SK-N-SH treated with all-trans-retinoic acid at 6 μM for 48 hours (cell line): Measurements from ENCODE around the gene CTLA4.

Source experiments
- ATAC-seq: fragments of 200-7000 bp; cut with Tn5 transposase; 3 replicates; pipeline ENCODE4 v1.9.1; 2020; ENCODE audit warnings: mild to moderate bottlenecking, moderate library complexity
- ARNTL ChIP-seq: fragments of 450-650 bp; formaldehyde crosslinking; IDR thresholded peaks from 2 replicates; pipeline ENCODE4 v1.5.0; 2020; ENCODE audit warnings: low read depth, mild to moderate bottlenecking, moderate library complexity, borderline replicate concordance
- ESRRG ChIP-seq: fragments of 250-450 bp; sonication (Bioruptor Pico); IDR thresholded peaks from 2 replicates; pipeline ENCODE4 v1.6.1; 2021; ENCODE audit warnings: mild to moderate bottlenecking
- GLIS3 ChIP-seq: fragments of 250-450 bp; sonication (Bioruptor Pico); IDR thresholded peaks from 2 replicates; pipeline ENCODE4 v1.5.0; 2020; ENCODE audit warnings: mild to moderate bottlenecking, moderate library complexity
- ISL1 ChIP-seq: fragments of 250-450 bp; sonication (Bioruptor Pico); IDR thresholded peaks from 2 replicates; pipeline ENCODE4 v2.1.2; 2022; ENCODE audit warnings: mild to moderate bottlenecking, moderate library complexity
- OSR1 ChIP-seq: fragments of 250-450 bp; sonication (Bioruptor Pico); IDR thresholded peaks from 2 replicates; pipeline ENCODE4 v1.8.0; 2022; ENCODE audit warnings: moderate library complexity, mild to moderate bottlenecking, inconsistent platforms
- POU6F1 ChIP-seq: fragments of 250-450 bp; sonication (Bioruptor Pico); IDR thresholded peaks from 2 replicates; pipeline ENCODE4 v1.8.0; 2021; ENCODE audit warnings: low read depth, mild to moderate bottlenecking, moderate library complexity, borderline replicate concordance
- PPARA ChIP-seq: fragments of 250-450 bp; sonication (Bioruptor Pico); IDR thresholded peaks from 2 replicates; pipeline ENCODE4 v1.5.0; 2020; ENCODE audit warnings: mild to moderate bottlenecking, borderline replicate concordance
- RARB ChIP-seq: fragments of 250-450 bp; sonication (Bioruptor Pico); IDR thresholded peaks from 2 replicates; pipeline ENCODE4 v1.8.0; 2021; ENCODE audit warnings: mild to moderate bottlenecking, moderate library complexity
- SNAI2 ChIP-seq: fragments of 250-450 bp; sonication (Bioruptor Pico); IDR thresholded peaks from 2 replicates; pipeline ENCODE4 v1.5.0; 2020; ENCODE audit warnings: mild to moderate bottlenecking, moderate library complexity
- TCF4 ChIP-seq: fragments of 250-450 bp; sonication (Bioruptor Pico); IDR thresholded peaks from 2 replicates; pipeline ENCODE4 v1.8.0; 2021; ENCODE audit warnings: mild to moderate bottlenecking, moderate library complexity, borderline replicate concordance
- TOX ChIP-seq: fragments of 250-450 bp; sonication (Bioruptor Pico); IDR thresholded peaks from 2 replicates; pipeline ENCODE4 v1.8.0; 2021; ENCODE audit warnings: mild to moderate bottlenecking, moderate library complexity, borderline replicate concordance
- ZC3H10 ChIP-seq: fragments of 250-450 bp; sonication (Bioruptor Pico); IDR thresholded peaks from 2 replicates; pipeline ENCODE4 v1.5.1; 2021; ENCODE audit warnings: mild to moderate bottlenecking, moderate library complexity
- ZFP3 ChIP-seq: fragments of 250-450 bp; sonication (Bioruptor Pico); IDR thresholded peaks from 2 replicates; pipeline ENCODE4 v1.5.0; 2020; ENCODE audit warnings: mild to moderate bottlenecking, moderate library complexity
- ZFP30 ChIP-seq: fragments of 450-650 bp; formaldehyde crosslinking; IDR thresholded peaks from 2 replicates; pipeline ENCODE4 v1.5.0; 2022; ENCODE audit warnings: mild to moderate bottlenecking, moderate library complexity
- ZNF565 ChIP-seq: fragments of 450-650 bp; formaldehyde crosslinking; conservative IDR thresholded peaks from 2 replicates; pipeline ENCODE4 v1.5.0; 2020; ENCODE audit warnings: low read depth, mild to moderate bottlenecking, moderate library complexity
- ZNF70 ChIP-seq: fragments of 450-650 bp; formaldehyde crosslinking; IDR thresholded peaks from 2 replicates; pipeline ENCODE4 v1.5.0; 2020; ENCODE audit warnings: mild to moderate bottlenecking, moderate library complexity
- ZNF8 ChIP-seq: fragments of 450-650 bp; formaldehyde crosslinking; IDR thresholded peaks from 2 replicates; pipeline ENCODE4 v1.5.0; 2020; ENCODE audit warnings: mild to moderate bottlenecking, moderate library complexity
- TF ChIP-seq, protein P1 (sequence below): fragments of 250-450 bp; sonication (Bioruptor Pico); IDR thresholded peaks from 2 replicates; pipeline ENCODE4 v1.5.1; 2021; ENCODE audit warnings: mild to moderate bottlenecking, moderate library complexity
- TF ChIP-seq, protein P2 (sequence below): fragments of 250-450 bp; sonication (Bioruptor Pico); IDR thresholded peaks from 2 replicates; pipeline ENCODE4 v1.8.0; 2020; ENCODE audit warnings: mild to moderate bottlenecking, moderate library complexity, borderline replicate concordance

The CTLA4 gene

DNA sequence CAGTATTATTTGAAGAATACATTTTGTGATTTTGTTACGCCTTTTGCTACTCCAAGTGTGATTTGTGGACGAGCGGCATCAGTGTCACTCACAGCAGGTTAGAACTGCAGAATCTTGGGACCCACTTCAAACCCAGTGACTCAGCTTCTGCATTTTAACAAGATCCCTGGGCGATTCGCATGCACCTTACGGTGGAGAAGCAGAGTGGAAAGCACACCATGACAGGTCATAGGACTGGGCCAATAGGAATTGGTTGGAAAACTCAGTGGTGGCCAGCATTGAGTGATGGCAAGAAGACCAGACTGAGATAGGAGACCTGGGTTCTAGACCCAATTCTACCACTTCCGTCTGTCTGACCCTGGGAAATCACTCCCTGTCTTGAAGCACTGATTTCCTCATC, 26.3 kb downstream of the CTLA4 start:
- TF ChIP-seq RARB (CRISPR knock-in tag) (no peak), OSR1 (no peak), ZNF565 (no peak)
- ATAC-seq: no peak

- TF ChIP-seq SNAI2 (CRISPR knock-in tag): no peak
- TF ChIP-seq ZC3H10: no peak
- TF ChIP-seq, protein P1, sequence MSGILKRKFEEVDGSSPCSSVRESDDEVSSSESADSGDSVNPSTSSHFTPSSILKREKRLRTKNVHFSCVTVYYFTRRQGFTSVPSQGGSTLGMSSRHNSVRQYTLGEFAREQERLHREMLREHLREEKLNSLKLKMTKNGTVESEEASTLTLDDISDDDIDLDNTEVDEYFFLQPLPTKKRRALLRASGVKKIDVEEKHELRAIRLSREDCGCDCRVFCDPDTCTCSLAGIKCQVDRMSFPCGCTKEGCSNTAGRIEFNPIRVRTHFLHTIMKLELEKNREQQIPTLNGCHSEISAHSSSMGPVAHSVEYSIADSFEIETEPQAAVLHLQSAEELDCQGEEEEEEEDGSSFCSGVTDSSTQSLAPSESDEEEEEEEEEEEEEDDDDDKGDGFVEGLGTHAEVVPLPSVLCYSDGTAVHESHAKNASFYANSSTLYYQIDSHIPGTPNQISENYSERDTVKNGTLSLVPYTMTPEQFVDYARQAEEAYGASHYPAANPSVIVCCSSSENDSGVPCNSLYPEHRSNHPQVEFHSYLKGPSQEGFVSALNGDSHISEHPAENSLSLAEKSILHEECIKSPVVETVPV (CRISPR knock-in tag): no peak
- TF ChIP-seq PPARA (CRISPR knock-in tag): no peak
- TF ChIP-seq ARNTL: no peak
- no peak for TF ChIP-seq ISL1 (CRISPR knock-in tag)
- no peak for TF ChIP-seq ZNF8 (CRISPR knock-in tag)
- TF ChIP-seq OSR1: no peak
- no peak for TF ChIP-seq TCF4 (CRISPR knock-in tag)
- TF ChIP-seq POU6F1 (CRISPR knock-in tag): no peak
- TF ChIP-seq ZNF565: no peak
- TF ChIP-seq TOX: no peak
- TF ChIP-seq, protein P2, sequence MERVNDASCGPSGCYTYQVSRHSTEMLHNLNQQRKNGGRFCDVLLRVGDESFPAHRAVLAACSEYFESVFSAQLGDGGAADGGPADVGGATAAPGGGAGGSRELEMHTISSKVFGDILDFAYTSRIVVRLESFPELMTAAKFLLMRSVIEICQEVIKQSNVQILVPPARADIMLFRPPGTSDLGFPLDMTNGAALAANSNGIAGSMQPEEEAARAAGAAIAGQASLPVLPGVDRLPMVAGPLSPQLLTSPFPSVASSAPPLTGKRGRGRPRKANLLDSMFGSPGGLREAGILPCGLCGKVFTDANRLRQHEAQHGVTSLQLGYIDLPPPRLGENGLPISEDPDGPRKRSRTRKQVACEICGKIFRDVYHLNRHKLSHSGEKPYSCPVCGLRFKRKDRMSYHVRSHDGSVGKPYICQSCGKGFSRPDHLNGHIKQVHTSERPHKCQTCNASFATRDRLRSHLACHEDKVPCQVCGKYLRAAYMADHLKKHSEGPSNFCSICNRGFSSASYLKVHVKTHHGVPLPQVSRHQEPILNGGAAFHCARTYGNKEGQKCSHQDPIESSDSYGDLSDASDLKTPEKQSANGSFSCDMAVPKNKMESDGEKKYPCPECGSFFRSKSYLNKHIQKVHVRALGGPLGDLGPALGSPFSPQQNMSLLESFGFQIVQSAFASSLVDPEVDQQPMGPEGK (CRISPR knock-in tag): no peak
- ATAC-seq: no peak
Measured at GRCh38 chr2:203894262-203894661, 26.7 kb downstream of the CTLA4 start.

DNA sequence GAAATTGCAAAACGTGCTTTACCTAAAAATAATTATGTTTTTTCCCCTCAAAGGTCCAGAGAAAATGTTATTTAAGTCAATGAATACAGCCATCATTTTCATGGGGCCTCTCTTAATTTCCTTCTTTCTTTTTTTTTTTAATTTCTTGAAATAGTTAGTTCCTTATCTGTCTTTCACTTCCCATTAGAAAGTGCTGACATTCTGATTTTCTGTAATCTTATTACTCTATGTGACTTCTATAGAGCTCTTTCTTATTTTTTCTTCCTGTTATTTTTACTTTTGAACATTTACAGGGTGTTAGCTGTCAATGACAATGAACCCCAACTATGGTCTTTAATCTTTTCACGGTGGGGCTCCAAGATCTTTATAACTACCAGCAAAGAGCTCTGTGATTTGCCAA, 30.0 kb downstream of the CTLA4 start:
- no peak for ATAC-seq
- TF ChIP-seq ZFP30 (CRISPR knock-in tag): no peak
- TF ChIP-seq, protein P1 (CRISPR knock-in tag): no peak
- TF ChIP-seq ZNF70 (CRISPR knock-in tag): no peak
- no peak for TF ChIP-seq POU6F1 (CRISPR knock-in tag)
- TF ChIP-seq ZFP3 (CRISPR knock-in tag): no peak
- TF ChIP-seq SNAI2 (CRISPR knock-in tag): no peak
- no peak for TF ChIP-seq PPARA (CRISPR knock-in tag)
- TF ChIP-seq, all 23 proteins: peak for 0

DNA sequence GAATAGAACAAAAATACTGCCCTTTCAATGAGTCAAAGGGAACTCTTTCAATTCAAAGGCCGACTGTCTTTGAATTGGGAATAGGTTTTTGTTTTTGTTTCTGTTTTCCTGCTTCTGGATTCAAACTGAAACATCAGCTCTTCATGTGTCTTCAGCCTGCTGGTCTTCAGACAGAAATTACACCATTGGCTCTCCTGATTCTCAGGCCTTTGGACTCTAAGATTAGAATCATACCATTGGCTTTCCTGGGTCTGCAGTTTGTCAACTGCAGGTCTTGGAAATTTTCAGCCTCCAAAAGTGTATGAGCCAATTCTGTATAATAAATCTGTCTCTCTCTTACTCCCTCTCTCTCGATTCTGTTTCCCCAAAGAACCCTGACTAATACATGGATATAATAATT, 31.1 kb downstream of the CTLA4 start:
- TF ChIP-seq, protein P2 (CRISPR knock-in tag): no peak
- TF ChIP-seq RARB (CRISPR knock-in tag) (no peak), POU6F1 (CRISPR knock-in tag) (no peak), GLIS3 (CRISPR knock-in tag) (no peak), ZNF8 (CRISPR knock-in tag) (no peak), ZFP3 (CRISPR knock-in tag) (no peak), ZFP30 (CRISPR knock-in tag) (no peak), ARNTL (no peak), OSR1 (no peak), SNAI2 (CRISPR knock-in tag) (no peak), PPARA (CRISPR knock-in tag) (no peak), TCF4 (CRISPR knock-in tag) (no peak), ESRRG (CRISPR knock-in tag) (no peak)
- ATAC-seq: no peak
